Mesothelial cell of epicardium (in vitro differentiated cells): ENCODE results near the gene PTPRCAP. TPM values are rescaled to one million over a fixed set of nuclear protein-coding genes. Genes with fewer than 3 reads are reported as not detected.

Experiments used
- DNase-seq, 2 experiments: peaks; one replicate each; pipeline ENCODE4 v3.0.0; 2021; ENCODE audit warnings: low spot score in 2 of 2; ENCODE audit not compliant: unreplicated experiment in 2 of 2
- H3K27ac Mint-ChIP-seq: 2 replicates; pipeline ENCODE4 v1.8.0; 2021; ENCODE audit warnings: mixed read lengths
- H3K27me3 Mint-ChIP-seq: 2 replicates; pipeline ENCODE4 v1.8.0; 2021; ENCODE audit warnings: low read depth, mixed read lengths
- H3K36me3 Mint-ChIP-seq: 2 replicates; pipeline ENCODE4 v1.8.0; 2021; ENCODE audit warnings: mixed read lengths
- H3K4me1 Mint-ChIP-seq: 2 replicates; pipeline ENCODE4 v1.8.0; 2021; ENCODE audit warnings: mixed read lengths
- H3K4me3 Mint-ChIP-seq: 2 replicates; pipeline ENCODE4 v1.8.0; 2021; ENCODE audit warnings: mild to moderate bottlenecking, moderate library complexity, mixed read lengths
- H3K9me3 Mint-ChIP-seq: 2 replicates; pipeline ENCODE4 v1.8.0; 2021; ENCODE audit warnings: mixed read lengths
- CTCF ChIP-seq: fragments of 200-600 bp; sonication (generic); IDR thresholded peaks from one replicate; pipeline ENCODE4 v1.5.0; 2021; ENCODE audit warnings: antibody characterized with exemption; ENCODE audit not compliant: unreplicated experiment
- total RNA-seq: library from RNA; stranded (reverse); gene quantifications from 3 replicates; pipeline ENCODE4 v1.2.1, GENCODE V29; 2021

The PTPRCAP gene
- total RNA-seq, 1 donor from 2014 or later: 1.8 TPM

GRCh38 chr11:67393437-67393836, 44.0 kb downstream of the PTPRCAP start:
- H3K4me3 Mint-ChIP-seq: peak overlapping the region; percentile 79

GRCh38 chr11:67392183-67392715, 45.2 kb downstream of the PTPRCAP start:
- no peaks in the 10 kb centered on the region for H3K27me3 Mint-ChIP-seq
- TF ChIP-seq CTCF: no peak
- peak overlapping the region; percentile 82 for H3K27ac Mint-ChIP-seq
- no peaks in the 10 kb centered on the region for H3K36me3 Mint-ChIP-seq
- H3K4me3 Mint-ChIP-seq: peak overlapping the region; percentile 79
- no peaks in the 10 kb centered on the region for H3K9me3 Mint-ChIP-seq
- DNase-seq: no peak
- H3K4me1 Mint-ChIP-seq: peaks cover 28% of the 10 kb centered on the region

More at GRCh38 chr11:67393437-67393836, 44.0 kb downstream of the PTPRCAP start:
- Mint-ChIP-seq H3K4me1 (peaks cover 28% of the 10 kb centered on the region), H3K9me3 (no peaks in the 10 kb centered on the region), H3K36me3 (peaks cover 2% of the 10 kb centered on the region), H3K27me3 (no peaks in the 10 kb centered on the region), H3K27ac (no peak overlapping the region)
- no peak for DNase-seq
- TF ChIP-seq CTCF: no peak

GRCh38 chr11:67391304-67392182, 45.9 kb downstream of the PTPRCAP start, which contains the start of gene RAD9A:
Gene RAD9A (plus strand): TSS chr11:67391986. CDS start chr11:67392045, 59 bp downstream.
- DNase-seq: peak; percentile 90 to 93
- Mint-ChIP-seq H3K27me3 (no peaks in the 10 kb centered on the region), H3K27ac (peak within 1 kb of the TSS; percentile 96), H3K4me1 (peaks cover 25% of the 10 kb centered on the region), H3K4me3 (peak within 1 kb of the TSS; percentile 79), H3K36me3 (no peaks in the 10 kb centered on the region), H3K9me3 (no peaks in the 10 kb centered on the region)
- TF ChIP-seq CTCF: no peak

GRCh38 chr11:67390947-67391303, 46.6 kb downstream of the PTPRCAP start:
- Mint-ChIP-seq H3K27ac (peak overlapping the region; percentile 96), H3K9me3 (no peaks in the 10 kb centered on the region), H3K4me1 (peaks cover 25% of the 10 kb centered on the region), H3K27me3 (peaks cover under 1% of the 10 kb centered on the region), H3K4me3 (peak overlapping the region; percentile 79), H3K36me3 (no peaks in the 10 kb centered on the region)
- no peak for DNase-seq
- TF ChIP-seq CTCF: no peak

GRCh38 chr11:67389477-67389876, 48.0 kb downstream of the PTPRCAP start:
- H3K4me1 Mint-ChIP-seq: peaks cover 25% of the 10 kb centered on the region
- TF ChIP-seq CTCF: peak; percentile 23
- H3K36me3 Mint-ChIP-seq: no peaks in the 10 kb centered on the region
- no peak for DNase-seq
- peak overlapping the region; percentile 51 for H3K4me3 Mint-ChIP-seq
- H3K9me3 Mint-ChIP-seq: no peaks in the 10 kb centered on the region
- peak overlapping the region; percentile 83 for H3K27ac Mint-ChIP-seq
- H3K27me3 Mint-ChIP-seq: peaks cover 11% of the 10 kb centered on the region
